Measurements from ENCODE around the gene DEUP1.
"Not testable (repeated sequence)": the region's sequence is repeated elsewhere in the genome, so short reads cannot be mapped to it uniquely, and the experiment has no call there.

Gene DEUP1, protein sequence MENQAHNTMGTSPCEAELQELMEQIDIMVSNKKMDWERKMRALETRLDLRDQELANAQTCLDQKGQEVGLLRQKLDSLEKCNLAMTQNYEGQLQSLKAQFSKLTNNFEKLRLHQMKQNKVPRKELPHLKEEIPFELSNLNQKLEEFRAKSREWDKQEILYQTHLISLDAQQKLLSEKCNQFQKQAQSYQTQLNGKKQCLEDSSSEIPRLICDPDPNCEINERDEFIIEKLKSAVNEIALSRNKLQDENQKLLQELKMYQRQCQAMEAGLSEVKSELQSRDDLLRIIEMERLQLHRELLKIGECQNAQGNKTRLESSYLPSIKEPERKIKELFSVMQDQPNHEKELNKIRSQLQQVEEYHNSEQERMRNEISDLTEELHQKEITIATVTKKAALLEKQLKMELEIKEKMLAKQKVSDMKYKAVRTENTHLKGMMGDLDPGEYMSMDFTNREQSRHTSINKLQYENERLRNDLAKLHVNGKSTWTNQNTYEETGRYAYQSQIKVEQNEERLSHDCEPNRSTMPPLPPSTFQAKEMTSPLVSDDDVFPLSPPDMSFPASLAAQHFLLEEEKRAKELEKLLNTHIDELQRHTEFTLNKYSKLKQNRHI

DNA sequence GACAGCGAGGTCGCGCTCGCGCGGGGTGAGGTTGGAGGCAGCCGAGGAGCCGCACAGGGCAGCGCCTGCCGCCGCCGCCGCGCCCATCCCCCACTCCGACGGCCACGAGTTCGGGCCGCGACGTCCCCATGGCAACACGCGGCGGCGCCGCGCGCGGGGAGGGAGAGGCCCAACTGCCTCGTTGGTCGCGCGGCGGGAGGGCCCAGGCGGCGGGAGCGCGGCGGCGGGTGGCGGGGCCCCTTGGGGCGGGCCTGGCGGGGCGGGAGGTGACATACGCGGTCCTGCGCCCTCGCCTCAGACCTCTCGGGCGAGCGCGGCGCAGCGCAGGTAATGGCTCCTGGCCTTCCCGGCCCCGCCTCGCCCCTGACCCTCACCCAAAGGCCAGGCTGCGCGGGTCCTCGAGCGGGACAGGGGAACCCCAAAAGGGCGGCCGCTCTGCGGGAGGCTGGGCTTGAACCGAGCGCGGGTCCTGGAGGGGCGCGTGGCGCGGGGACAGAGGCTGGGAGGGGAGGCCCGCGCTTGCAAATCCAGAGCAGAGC is at the start of gene DEUP1:
DEUP1 (plus strand) TSS at position 297 of the 539 bp plus-strand sequence. CDS start 1,518 bp downstream, outside the sequence.
- peak; percentile 42 for DNase-seq

DNA sequence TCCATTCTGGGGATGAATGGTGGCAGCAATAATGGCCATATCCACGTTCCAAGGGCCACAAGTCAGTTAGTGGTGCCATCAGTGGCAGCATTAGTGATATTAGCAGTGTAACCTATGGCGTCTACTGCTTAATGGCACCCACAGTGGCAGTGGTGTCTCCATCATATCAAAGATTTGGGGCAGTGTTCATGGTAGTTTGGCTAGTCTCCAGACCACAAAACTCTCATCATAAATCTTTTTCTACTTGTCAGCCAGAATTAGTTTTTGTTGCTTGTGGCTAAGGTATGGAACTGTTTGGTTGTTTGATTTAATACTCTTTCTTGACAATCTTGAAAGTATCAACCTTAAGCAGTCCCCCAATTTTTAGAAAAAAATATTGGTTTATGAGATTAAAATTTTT is 45.1 kb upstream of the DEUP1 start:
- no peak for DNase-seq

DNA sequence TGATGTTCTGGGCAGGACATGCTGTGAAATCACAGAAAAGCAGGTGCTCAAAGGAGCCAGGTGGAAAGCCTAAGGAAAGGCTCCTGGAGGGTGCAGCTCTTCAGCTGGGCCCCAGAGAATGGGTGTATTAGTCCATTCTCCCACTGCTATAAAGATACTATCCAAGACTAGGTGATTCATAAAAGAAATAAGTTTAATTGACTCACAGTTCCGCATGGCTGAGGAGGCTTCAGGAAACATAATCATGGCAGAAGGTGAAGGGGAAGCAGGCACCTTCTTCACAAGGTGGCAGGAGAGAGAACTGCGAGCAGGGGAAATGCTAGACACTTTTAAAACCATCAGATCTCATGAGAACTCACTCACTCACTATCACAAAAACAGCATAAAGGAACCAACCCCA is 43.1 kb upstream of the DEUP1 start:
- DNase-seq, result no peak

- no peak for DNase-seq
Measured at GRCh38 chr11:93288079-93288478, 42.5 kb upstream of the DEUP1 start.

- DNase-seq, result no peak
Measured at GRCh38 chr11:93288767-93289166, 41.8 kb upstream of the DEUP1 start.

GRCh38 chr11:93289782-93290463 is 40.6 kb upstream of the DEUP1 start:
- DNase-seq, result no peak

- DNase-seq, result no peak
Measured at GRCh38 chr11:93291110-93291509, 39.4 kb upstream of the DEUP1 start.

- DNase-seq, result no peak
Measured at GRCh38 chr11:93291898-93292297, 38.6 kb upstream of the DEUP1 start.

DNA sequence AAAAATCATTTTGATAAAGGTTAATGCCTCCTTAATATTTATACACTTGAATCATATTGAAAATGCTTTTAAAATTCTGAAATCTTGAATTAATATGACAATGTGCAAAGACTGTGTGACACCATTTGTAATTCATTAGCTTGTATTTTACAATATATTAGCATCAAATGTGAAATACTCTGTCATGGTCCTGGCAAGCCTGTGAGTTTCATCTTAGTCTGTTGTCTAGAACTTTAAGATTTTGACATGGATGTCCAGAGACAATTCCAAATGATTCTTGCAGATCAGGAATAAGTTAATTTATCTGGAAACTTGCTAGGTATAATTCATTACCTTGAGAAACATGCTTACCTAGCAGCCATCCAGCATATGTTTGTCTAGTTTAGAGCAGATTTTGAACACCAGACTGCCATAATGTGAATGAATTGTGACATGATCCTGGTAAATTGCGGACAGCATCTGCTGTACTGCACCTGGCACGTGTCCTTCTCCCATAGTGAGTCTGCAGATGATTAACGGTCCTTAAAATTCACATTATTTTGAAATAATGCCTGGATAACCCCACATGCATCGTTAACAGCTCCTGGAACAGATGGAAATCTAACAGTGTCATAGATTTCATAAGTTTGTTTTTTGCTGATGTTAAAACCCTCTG is 34.5 kb upstream of the DEUP1 start:
- no peak for DNase-seq

DNA sequence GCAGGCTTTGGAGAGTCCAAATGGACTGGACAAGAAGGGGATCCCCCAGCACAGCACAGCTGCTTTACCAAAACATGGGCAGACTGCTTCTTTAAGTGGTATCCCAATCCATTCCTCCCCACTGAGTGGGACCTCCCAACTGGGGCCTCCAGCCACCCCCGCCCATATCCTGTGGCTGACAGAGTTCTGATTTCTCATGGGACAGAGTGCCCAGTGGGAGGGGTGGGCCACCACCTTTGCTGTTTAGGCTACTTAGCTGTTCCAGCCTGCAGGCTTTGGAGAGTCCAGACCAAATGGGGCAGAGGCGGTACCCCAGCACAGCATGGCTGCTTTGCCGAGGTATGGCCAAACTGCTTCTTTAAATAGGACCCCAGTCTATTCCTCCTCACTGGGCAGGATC is 26.9 kb upstream of the DEUP1 start:
- DNase-seq, result no peak

- not testable (repeated sequence) for DNase-seq
Measured at GRCh38 chr11:93314399-93314798, 16.1 kb upstream of the DEUP1 start.

- no peak for DNase-seq
Measured at GRCh38 chr11:93319224-93319839, 11.2 kb upstream of the DEUP1 start.

DNA sequence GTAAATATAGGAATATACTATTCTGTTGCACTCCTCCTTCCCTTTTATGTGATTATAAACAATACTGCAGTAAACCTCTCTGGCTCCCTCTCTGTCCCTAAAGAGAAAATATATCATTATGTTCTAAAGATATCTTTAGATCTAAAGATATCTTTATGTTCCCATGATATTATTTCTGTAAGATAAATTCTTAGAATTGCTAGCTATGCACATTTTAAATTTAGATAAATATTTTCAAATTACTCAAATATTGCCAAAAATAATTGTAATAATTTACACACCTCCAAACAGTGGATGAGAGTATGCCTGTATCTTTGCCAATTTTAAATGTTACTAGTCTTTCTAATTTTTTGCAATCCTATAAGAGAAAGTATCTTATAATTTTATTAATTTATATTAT is 10.3 kb upstream of the DEUP1 start:
- no peak for DNase-seq

- no peak for DNase-seq
Measured at GRCh38 chr11:93322207-93322606, 8.3 kb upstream of the DEUP1 start.

GRCh38 chr11:93323747-93324146 is 6.8 kb upstream of the DEUP1 start:
- DNase-seq, result no peak

DNA sequence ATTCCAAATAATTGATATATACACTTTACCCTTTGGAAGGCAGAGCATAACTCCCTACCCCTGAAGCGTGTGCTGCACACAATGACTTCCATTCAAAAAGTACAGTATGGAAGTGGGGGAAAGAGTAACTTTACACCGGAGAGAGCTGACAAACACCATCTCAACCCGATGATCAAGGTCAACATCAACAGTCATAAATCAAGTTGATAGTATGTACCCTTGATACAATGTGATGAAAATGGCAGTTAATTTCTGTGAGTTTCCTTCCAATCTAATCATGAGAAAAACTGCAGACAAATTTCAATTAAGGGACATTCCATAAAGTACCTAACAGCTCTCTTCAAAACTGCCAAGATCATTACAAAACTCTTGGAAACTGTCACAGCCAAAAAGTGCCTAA is 6.0 kb upstream of the DEUP1 start:
- DNase-seq, result no peak

DNA sequence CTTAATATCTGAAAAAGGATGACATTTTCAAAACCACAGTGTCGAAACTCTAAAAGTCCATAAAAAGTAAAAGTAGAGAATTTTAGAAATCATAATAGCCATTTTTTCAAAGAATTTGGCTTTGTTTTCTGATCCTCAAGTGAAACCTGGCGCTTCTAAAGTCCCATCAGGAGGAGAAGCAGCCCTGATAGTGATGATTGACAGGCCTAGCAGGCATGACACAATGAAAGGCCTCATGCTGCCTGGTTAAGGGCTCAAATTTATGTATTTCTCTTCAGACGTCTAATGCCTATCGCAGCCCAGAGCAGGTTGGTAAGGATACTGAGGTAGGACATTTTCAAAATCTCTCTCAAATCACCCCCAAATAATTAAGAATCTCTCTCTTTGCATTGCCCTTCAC is 3.9 kb upstream of the DEUP1 start:
- DNase-seq, result no peak

DNA sequence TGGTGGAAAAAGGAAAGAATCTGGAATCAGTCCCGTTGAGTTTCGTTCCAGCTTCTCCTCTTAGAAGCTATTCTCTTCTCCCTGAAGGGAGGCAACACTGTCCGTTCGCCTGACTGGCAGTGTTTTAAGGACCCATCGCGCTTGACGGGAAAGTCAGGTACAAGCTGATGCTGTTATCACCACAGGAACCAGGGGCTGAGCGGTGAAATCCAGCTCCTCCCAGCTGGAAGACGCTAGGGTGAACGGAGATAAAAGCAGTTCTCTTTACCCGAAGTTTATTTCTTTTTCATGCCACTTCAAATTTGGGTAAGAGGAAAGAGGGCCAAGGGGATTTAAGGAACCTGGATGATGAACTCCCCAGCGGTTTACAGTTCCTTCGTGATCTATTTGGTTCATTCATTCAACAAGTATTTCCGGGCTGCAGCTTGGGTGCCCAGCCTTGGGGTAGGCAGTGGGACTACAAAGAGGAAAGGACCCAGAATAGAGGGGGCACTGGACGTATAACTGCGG is 551 bp upstream of the DEUP1 start:
- no peak for DNase-seq

- no peak for DNase-seq
Measured at GRCh38 chr11:93340223-93340622, 9.7 kb downstream of the DEUP1 start.

DNA sequence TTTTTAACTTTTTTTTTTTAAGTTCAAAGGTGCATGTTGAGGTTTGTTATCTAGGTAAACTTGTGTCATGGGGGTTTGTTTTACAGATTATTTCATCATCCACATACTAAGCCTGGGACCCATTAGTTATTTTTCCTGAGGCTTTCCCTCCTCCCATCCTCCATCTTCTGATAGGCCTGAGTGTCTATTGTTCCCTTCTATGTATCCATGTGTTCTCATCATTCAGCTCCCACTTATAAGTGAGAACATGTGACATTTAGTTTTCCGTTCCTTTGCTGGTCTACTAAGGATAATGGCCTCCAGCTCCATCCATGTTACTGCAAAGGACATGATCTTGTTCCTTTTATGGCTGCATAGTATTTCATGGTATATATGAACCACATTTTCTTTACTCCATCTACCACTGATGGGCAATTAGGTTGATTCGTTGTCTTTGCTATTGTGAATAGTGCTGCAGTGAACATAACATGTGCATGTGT is 14.4 kb downstream of the DEUP1 start:
- no peak for DNase-seq

- no peak for DNase-seq
Measured at GRCh38 chr11:93348930-93349329, 18.4 kb downstream of the DEUP1 start.

- DNase-seq, result no peak
Measured at GRCh38 chr11:93350835-93351234, 20.3 kb downstream of the DEUP1 start.

Measured in fibroblast of skin of right biceps (primary cell).